GM19193 (cell line): ENCODE data around the gene GPA33.

ENCODE experiments used
- POLR2A ChIP-seq: IDR thresholded peaks from 4 replicates; pipeline ENCODE4 v1.6.1; 2011; ENCODE audit not compliant: insufficient read depth, insufficient read length; ENCODE audit errors: extremely low read depth

GPA33 gene

GRCh38 chr1:167083871-167084270 is 6.3 kb downstream of the GPA33 start:
- TF ChIP-seq POLR2A, result no peak

GRCh38 chr1:167083066-167083665 is 7.0 kb downstream of the GPA33 start:
- TF ChIP-seq POLR2A, result no peak

GRCh38 chr1:167082511-167083027 is 7.6 kb downstream of the GPA33 start:
- TF ChIP-seq POLR2A, result no peak

DNA sequence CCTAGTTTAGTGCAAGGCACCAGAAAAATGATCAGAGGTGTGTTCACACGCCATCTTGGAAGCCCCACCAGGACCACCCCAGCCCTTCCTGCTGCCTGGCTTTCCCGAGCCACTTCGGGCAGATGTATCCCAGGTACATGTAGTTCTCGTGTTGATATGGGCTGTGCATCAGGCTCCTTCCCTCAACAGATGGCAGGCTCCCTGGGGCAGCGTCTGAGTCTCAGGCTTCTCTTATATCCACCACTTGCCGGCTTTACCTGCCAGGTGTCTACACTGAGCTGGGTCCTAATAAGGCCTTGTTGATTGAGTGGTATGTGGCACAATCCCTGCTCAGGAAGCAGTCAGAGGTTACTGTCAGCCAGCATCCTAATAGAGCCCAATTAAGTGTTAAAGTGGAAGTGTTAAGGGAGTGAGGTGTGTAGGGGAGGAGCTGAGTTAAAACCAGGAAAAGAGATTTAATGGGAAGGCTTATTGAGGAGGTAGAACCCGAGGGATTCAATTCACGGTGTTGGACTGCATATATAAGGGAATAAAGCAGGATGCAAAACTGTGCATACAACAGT is 8.5 kb downstream of the GPA33 start:
- TF ChIP-seq POLR2A, result no peak

GRCh38 chr1:167077868-167078210 is 12.3 kb downstream of the GPA33 start:
- no peak for TF ChIP-seq POLR2A

GRCh38 chr1:167077128-167077867 is 12.9 kb downstream of the GPA33 start:
- TF ChIP-seq POLR2A, result no peak

DNA sequence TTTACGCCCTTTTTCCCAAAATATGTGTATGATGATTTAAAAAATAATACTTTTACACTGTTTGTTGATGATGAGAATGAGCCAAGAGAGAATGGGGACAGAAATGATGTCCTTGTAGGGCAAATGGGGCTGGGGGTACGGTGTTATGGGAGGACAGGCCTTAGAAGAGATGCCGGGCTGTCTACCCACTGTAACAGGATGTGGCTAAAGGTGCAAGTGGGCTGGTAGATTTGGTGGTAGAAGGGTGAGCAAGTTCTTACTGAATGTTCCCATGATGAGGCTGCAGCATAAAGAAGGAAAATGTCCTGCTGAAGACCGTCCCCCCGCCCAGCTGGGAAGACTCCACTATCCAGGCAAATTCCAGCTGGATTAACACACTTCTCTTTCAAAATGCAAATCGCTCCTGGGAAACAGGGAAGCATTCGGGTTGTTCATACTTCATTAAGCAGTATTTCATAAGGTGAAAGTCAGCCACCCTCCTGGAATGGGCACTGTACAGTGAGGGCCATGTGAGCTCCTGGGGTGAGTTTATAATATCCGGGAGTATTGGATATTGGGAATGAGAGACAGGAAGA is 14.0 kb downstream of the GPA33 start:
- TF ChIP-seq POLR2A, result no peak

GRCh38 chr1:167071286-167071685 is 18.9 kb downstream of the GPA33 start:
- no peak for TF ChIP-seq POLR2A

DNA sequence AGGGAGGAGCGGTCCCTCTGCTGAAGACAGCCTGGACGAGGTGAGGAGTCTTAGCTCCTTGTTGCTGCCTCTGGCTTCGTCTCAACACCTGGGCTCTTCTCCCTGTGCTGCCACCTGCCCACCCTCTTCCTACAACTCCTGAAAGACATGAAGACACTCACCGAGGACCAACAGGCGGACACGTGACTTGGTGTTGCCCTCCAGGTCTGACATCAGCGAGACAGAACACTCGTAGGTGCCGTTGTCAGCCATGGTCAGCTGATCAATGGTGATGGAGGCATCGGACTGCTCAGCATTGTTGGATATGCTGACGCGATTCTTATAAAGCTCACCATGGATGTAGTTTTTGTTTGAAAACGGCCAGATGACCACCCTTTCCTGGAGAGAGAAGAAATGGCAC is 21.4 kb downstream of the GPA33 start:
- no peak for TF ChIP-seq POLR2A

DNA sequence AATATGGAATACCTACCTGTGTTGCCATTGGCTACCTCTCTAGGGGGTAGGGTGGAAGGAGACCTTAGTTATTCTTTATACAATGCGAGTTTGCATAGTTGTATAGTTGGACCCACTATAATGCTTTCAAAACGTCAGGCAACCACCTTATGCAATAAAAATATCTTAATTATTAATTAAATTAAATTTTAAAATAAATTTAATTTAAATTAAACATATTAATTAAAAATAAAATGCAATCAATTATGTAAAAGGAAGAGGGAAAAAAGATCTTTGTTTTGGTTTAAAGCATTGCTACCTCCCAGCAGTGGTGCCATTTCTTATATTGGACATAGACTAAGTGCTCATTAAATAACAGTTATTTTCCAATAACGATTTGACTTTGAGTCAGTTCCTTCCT is 22.3 kb downstream of the GPA33 start:
- no peak for TF ChIP-seq POLR2A

DNA sequence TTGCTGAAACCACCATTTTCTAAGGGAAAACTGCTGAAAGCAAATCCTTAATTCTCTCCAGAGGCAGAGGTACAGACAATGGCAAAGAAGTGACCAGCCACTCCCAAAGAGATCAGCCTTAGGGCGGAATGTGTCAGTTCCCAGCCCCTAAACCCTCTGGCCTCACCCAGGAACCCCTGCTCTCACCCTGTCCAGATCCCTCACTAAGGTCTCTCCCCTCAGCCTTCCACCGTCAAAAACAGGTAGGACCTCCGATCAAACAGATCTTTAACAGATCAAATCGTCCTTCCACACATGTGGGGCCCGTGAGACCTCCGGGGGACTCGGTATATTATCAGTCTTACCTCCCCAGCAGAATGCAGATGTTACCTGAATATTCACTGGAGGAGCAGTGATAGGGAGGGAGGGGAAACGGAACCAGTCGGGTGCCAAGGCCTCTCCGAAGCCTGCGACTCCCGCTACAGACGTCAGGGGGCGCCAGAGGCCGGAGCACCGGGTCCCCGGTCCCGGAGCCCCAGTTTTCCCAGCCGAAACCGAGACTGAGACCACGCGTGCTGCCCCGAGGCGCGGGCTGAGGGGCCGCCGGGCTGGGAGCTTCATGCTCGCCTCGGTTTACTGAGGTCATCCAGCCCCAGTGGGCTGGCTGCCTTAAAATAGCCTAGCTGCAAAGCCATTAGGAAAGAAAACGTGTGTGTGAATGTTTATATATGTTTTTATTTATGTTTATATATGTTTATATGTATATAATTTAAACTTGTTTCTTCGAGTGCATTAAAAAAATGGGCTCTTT is 23.6 kb downstream of the GPA33 start:
- TF ChIP-seq POLR2A, result no peak

- TF ChIP-seq POLR2A, result no peak
Observed at GRCh38 chr1:167065471-167065870, 24.7 kb downstream of the GPA33 start.

DNA sequence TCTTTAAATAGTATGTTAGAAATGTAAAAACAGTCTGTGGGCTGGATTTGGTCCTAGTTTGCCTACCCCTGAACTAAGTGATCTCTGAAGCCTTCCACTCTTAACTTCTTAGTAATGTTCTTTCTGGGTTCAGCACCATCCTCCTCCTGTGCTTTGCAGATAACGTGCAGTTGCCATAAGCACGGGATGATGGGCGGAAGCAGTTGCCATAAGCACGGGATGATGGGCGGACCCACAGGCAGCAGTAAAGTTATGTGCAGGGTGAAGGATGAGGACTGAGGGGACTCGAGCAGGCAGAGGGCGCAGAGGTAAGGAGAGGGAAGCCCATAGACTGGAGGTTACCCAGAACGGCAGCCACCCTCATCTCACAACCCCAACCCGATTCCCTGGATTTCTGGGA is 25.6 kb downstream of the GPA33 start:
- no peak for TF ChIP-seq POLR2A

DNA sequence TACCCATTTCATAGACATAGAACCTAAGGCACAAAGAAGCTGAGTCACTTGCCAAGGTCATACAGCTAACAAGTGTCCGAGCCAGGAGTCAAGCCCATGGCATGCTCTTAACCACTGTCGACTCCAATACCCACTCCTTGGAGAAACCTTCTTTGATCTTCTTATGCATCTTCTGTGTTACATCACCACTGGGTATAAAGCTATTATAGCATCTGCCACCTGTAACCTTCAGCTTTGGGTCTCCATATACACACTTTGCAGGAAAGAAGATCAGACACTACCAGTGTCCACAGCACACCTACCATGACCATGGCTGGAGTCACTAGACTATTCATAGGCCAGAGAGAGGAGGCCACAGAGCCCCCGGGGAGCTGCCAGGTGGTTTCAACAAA is 29.1 kb downstream of the GPA33 start:
- TF ChIP-seq POLR2A, result no peak
